ENCODE data around the gene STARD13. TPM values are rescaled to one million over a fixed set of nuclear protein-coding genes. Genes with fewer than 3 reads are reported as not detected.

Gene STARD13
- total RNA-seq, 2 donors from 2014 or later = 18.9 to 29.7 TPM

DNA sequence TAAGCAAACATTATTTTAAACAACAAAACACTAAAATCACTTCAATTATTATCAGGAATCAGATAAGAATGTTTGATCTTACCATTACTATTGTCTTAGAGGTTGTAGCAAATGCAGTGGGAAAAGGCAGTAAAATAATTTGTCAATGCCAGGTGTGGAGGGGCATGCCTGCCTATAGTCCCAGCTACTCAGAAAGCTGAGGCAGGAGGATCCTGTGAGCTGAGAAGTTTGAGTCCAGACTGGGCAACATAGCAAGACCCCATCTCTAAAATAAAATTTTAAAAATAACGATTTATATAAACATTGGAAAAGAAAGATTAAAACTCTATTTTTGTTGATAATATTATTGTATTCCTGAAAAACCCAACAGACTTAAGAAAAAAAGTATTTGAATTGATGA, 202.5 kb downstream of the STARD13 start:
- no peak for ATAC-seq
- intact Hi-C loops (cut with DNase I) = no loop called here
- DNase-seq = no peak
- WGBS, 2 donors = 68 to 76% methylated on average over 1 of the region's 1 CpG
- Histone ChIP-seq H3K27ac (no peak overlapping the region), H3K4me1 (no peaks in the 10 kb centered on the region), H3K4me3 (no peak overlapping the region), H3K36me3 (replicated peaks in 1 of 2; ENCODE audit: insufficient read depth in 1 of 2, low read depth in 2 of 2) (no peaks in the 10 kb centered on the region), H3K9me3 (no peaks in the 10 kb centered on the region), H3K27me3 (no peaks in the 10 kb centered on the region)
- TF ChIP-seq POLR2A (IDR thresholded peaks at IDR 0.05) = no peak
- TF ChIP-seq, protein P1, sequence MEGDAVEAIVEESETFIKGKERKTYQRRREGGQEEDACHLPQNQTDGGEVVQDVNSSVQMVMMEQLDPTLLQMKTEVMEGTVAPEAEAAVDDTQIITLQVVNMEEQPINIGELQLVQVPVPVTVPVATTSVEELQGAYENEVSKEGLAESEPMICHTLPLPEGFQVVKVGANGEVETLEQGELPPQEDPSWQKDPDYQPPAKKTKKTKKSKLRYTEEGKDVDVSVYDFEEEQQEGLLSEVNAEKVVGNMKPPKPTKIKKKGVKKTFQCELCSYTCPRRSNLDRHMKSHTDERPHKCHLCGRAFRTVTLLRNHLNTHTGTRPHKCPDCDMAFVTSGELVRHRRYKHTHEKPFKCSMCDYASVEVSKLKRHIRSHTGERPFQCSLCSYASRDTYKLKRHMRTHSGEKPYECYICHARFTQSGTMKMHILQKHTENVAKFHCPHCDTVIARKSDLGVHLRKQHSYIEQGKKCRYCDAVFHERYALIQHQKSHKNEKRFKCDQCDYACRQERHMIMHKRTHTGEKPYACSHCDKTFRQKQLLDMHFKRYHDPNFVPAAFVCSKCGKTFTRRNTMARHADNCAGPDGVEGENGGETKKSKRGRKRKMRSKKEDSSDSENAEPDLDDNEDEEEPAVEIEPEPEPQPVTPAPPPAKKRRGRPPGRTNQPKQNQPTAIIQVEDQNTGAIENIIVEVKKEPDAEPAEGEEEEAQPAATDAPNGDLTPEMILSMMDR (IDR thresholded peaks at IDR 0.05) = no peak

DNA sequence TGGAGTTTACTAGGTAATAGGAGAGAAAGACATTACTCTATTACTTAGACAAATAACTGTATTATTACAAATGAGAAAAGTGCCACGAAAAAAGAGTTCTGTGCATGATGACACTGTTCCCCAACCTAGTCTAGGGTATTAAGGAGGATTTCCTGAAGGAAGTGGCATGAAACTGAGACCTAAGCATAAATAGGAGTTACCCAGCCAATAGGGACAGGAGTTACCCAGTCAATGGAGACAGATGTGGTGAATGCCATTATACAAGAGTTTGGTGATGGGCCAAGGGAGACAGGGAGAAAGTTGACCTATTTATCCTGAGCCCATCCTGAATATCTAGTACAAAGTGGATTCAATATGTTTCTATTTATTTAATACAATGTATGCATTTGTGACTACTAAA, 203.9 kb downstream of the STARD13 start:
- intact Hi-C loops (cut with DNase I) = no loop called here
- H3K9me3 ChIP-seq = no peaks in the 10 kb centered on the region
- ATAC-seq (no peak), DNase-seq (no peak)
- H3K27me3 ChIP-seq = no peaks in the 10 kb centered on the region
- no peaks in the 10 kb centered on the region for H3K4me1 ChIP-seq
- WGBS, 2 donors = 31 to 32% methylated on average over 1 of the region's 1 CpG
- H3K27ac ChIP-seq = no peak overlapping the region
- no peaks in the 10 kb centered on the region for H3K36me3 ChIP-seq (replicated peaks in 1 of 2; ENCODE audit: insufficient read depth in 1 of 2, low read depth in 2 of 2)
- TF ChIP-seq, protein P1 (IDR thresholded peaks at IDR 0.05) = no peak
- TF ChIP-seq POLR2A (IDR thresholded peaks at IDR 0.05) = no peak
- no peak overlapping the region for H3K4me3 ChIP-seq

DNA sequence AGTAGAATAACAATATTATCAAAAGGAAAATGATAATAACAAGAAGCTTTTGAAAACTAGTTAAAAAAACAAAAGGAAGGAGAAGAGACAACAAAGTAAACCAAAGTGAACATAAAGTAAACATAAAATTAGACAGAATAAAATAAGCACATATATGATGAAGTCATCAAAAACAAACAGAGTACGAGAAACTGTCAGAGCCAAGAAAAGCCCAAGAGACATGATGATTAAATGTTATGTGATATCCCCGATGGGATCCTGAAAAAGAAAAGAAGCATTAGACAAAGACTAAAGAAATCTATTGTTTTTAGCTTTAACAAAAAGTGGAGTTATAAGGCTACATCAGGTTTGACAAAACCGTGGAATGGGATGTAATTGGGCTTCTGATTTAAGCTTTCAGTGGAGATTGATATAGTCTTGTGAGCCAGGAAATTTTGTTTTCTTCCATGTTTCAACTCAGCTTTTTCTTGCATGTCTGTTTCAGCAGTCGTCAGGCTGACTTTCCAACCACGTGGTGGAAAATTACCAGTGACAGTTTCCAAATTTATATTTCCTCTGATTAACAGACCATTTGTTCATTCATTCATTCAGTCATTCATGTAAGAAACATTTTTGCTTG, 204.5 kb downstream of the STARD13 start:
- no peaks in the 10 kb centered on the region for H3K36me3 ChIP-seq (replicated peaks in 1 of 2; ENCODE audit: insufficient read depth in 1 of 2, low read depth in 2 of 2)
- TF ChIP-seq, protein P1 (IDR thresholded peaks at IDR 0.05) = no peak
- TF ChIP-seq POLR2A (IDR thresholded peaks at IDR 0.05) = no peak
- WGBS, 2 donors = 48 to 55% methylated on average over 5 of the region's 5 CpGs
- H3K27ac ChIP-seq = no peak overlapping the region
- H3K27me3 ChIP-seq = no peaks in the 10 kb centered on the region
- DNase-seq (no peak), ATAC-seq (no peak)
- intact Hi-C loops (cut with DNase I) = no loop called here
- no peaks in the 10 kb centered on the region for H3K4me1 ChIP-seq
- no peaks in the 10 kb centered on the region for H3K9me3 ChIP-seq
- H3K4me3 ChIP-seq = no peak overlapping the region

DNA sequence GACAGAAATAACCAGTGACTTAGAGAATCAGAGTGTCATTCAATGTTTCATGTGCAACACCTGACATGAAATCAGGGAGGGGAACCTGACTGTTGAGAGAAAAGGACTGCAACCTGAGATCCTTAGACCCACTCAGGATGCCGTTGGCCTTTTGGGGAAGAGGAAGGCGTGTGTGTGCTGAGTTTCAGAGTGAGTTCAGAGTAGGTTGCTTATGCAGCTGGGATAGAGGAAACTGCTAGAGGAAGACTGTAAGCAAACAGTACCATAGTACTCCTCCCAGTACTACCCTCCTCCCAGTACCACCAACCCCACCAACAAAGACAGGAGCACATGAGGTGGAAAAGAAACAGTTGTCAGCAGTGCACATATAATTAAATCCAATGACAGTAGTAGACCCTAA, 205.6 kb downstream of the STARD13 start:
- no peak overlapping the region for H3K4me3 ChIP-seq
- no peaks in the 10 kb centered on the region for H3K4me1 ChIP-seq
- no peaks in the 10 kb centered on the region for H3K9me3 ChIP-seq
- no peaks in the 10 kb centered on the region for H3K36me3 ChIP-seq (replicated peaks in 1 of 2; ENCODE audit: insufficient read depth in 1 of 2, low read depth in 2 of 2)
- DNase-seq (no peak), ATAC-seq (no peak)
- 73 to 74% methylated on average over 2 of the region's 2 CpGs for WGBS, 2 donors
- TF ChIP-seq, protein P1 (IDR thresholded peaks at IDR 0.05) = no peak
- no peak for TF ChIP-seq POLR2A (IDR thresholded peaks at IDR 0.05)
- no peaks in the 10 kb centered on the region for H3K27me3 ChIP-seq
- no peak overlapping the region for H3K27ac ChIP-seq
- intact Hi-C loops (cut with DNase I) = no loop called here

DNA sequence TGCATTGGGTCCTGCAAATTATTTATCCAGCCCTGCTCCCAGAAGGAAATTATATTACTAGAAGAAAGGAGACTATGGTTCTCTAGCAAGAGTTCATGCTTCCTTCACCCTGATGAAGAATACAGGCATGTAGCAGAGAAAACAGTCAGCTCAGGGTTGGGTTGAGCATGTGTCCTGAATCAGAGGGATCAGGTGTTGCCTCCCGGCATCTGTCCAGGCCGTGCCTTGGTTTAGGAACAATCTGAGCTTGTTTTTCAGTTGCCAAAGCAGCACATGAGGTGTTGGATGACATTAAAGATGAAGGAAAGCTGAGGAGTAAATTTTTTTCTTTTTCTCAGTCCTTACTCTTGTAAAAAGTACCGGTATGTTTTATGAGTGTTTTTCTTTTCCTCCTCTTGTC, 207.3 kb downstream of the STARD13 start:
- TF ChIP-seq, protein P1 (IDR thresholded peaks at IDR 0.05) = no peak
- no peak for TF ChIP-seq POLR2A (IDR thresholded peaks at IDR 0.05)
- H3K27ac ChIP-seq = no peak overlapping the region
- H3K27me3 ChIP-seq = no peaks in the 10 kb centered on the region
- ATAC-seq = no peak
- DNase-seq = no peak
- intact Hi-C loops (cut with DNase I) = no loop called here
- H3K9me3 ChIP-seq = no peaks in the 10 kb centered on the region
- no peaks in the 10 kb centered on the region for H3K36me3 ChIP-seq (replicated peaks in 1 of 2; ENCODE audit: insufficient read depth in 1 of 2, low read depth in 2 of 2)
- no peaks in the 10 kb centered on the region for H3K4me1 ChIP-seq
- H3K4me3 ChIP-seq = no peak overlapping the region
- 81 to 84% methylated on average over 3 of the region's 3 CpGs for WGBS, 2 donors
